Keratinocyte (primary cell): Measurements from ENCODE around the gene TMEM144. TPM values are rescaled to one million over a fixed set of nuclear protein-coding genes. Genes with fewer than 3 reads are reported as not detected.

Experiments used
- DNase-seq: peaks from one replicate; pipeline ENCODE4 v3.0.0-alpha.2; 2011; ENCODE audit warnings: low read depth, missing footprints, low spot score
- FAIRE-seq: peaks from 2 replicates; lab custom pipeline; 2011; peaks lifted over from hg19 to GRCh38; lab: Jason Lieb, UNC
- H2AFZ ChIP-seq: 2 replicates; pipeline ENCODE4 v1.6.0; 2012; ENCODE audit warnings: low read length, control low read depth, inconsistent platforms; ENCODE audit not compliant: control insufficient read depth
- H3K27ac ChIP-seq: 2 replicates; pipeline ENCODE4 v1.5.1; 2011; ENCODE audit warnings: low read length; ENCODE audit not compliant: control insufficient read depth, insufficient read depth
- H3K27me3 ChIP-seq: 3 replicates; pipeline ENCODE4 v1.6.0; 2011; ENCODE audit warnings: low read length; ENCODE audit not compliant: control insufficient read depth, insufficient read depth; ENCODE audit errors: extremely low read depth
- H3K36me3 ChIP-seq, 2 experiments: 2 replicates in 1 of 2; 3 replicates in 1 of 2; pipeline ENCODE4 v1.5.1; 2011; ENCODE audit warnings: low read length in 2 of 2, mild to moderate bottlenecking in 1 of 2; ENCODE audit not compliant: control insufficient read depth in 2 of 2, insufficient read depth in 2 of 2; ENCODE audit errors: extremely low read depth in 1 of 2
- H3K4me1 ChIP-seq: 3 replicates; pipeline ENCODE4 v1.5.1; 2011; ENCODE audit warnings: low read length; ENCODE audit not compliant: control insufficient read depth, insufficient read depth; ENCODE audit errors: extremely low read depth
- H3K4me2 ChIP-seq: 3 replicates; pipeline ENCODE4 v1.6.0; 2011; ENCODE audit warnings: low read depth, low read length; ENCODE audit not compliant: control insufficient read depth, insufficient read depth; ENCODE audit errors: extremely low read depth
- H3K4me3 ChIP-seq, 3 experiments: fragments of 200-600 bp in 1 of 3; sonication (generic) in 1 of 3; 2 replicates in 2 of 3; 3 replicates in 1 of 3; pipeline ENCODE4 v1.5.1; 2011 to 2016; ENCODE audit warnings: low read length in 3 of 3, mild to moderate bottlenecking in 3 of 3, control low read depth in 2 of 3, inconsistent platforms in 1 of 3, low read depth in 1 of 3, mixed read lengths in 1 of 3, mixed run types in 1 of 3, moderate library complexity in 1 of 3; ENCODE audit not compliant: control insufficient read depth in 2 of 3, insufficient read depth in 2 of 3; ENCODE audit errors: extremely low read depth in 1 of 3
- H3K79me2 ChIP-seq: 2 replicates; pipeline ENCODE4 v1.6.0; 2012; ENCODE audit warnings: low read length; ENCODE audit not compliant: control insufficient read depth, insufficient read depth
- H3K9ac ChIP-seq: 3 replicates; pipeline ENCODE4 v1.6.0; 2011; ENCODE audit warnings: low read length; ENCODE audit not compliant: control insufficient read depth, insufficient read depth; ENCODE audit errors: extremely low read depth
- H3K9me1 ChIP-seq: 3 replicates; pipeline ENCODE4 v1.6.0; 2011; ENCODE audit warnings: low read length; ENCODE audit not compliant: control insufficient read depth, insufficient read depth; ENCODE audit errors: extremely low read depth
- H3K9me3 ChIP-seq: 2 replicates; pipeline ENCODE4 v1.5.1; 2012; ENCODE audit warnings: low read depth, low read length; ENCODE audit not compliant: control insufficient read depth
- H4K20me1 ChIP-seq: 3 replicates; pipeline ENCODE4 v1.6.0; 2011; ENCODE audit warnings: low read length; ENCODE audit not compliant: control insufficient read depth, insufficient read depth; ENCODE audit errors: extremely low read depth
- CTCF ChIP-seq, 3 experiments: IDR thresholded peaks in 1 of 3; conservative IDR thresholded peaks in 1 of 3; optimal IDR thresholded peaks in 1 of 3; 2 replicates in 2 of 3; 3 replicates in 1 of 3; pipeline versions ENCODE3 to v1.5.1; 2011; ENCODE audit warnings: low read length in 3 of 3, mild to moderate bottlenecking in 3 of 3, moderate library complexity in 2 of 3, control low read depth in 1 of 3, inconsistent platforms in 1 of 3; ENCODE audit not compliant: insufficient read depth in 2 of 3; ENCODE audit errors: extremely low read depth in 1 of 3
- EZH2 ChIP-seq: IDR thresholded peaks from one replicate; pipeline ENCODE4 v1.6.1; 2012; ENCODE audit warnings: inconsistent platforms, mild to moderate bottlenecking, low read length, moderate library complexity
- dilution Hi-C: fragments of 300-500 bp; cut with MboI; formaldehyde crosslinking; loops from one replicate; pipeline ENCODE4 v1.7.0; 2020; ENCODE audit warnings: low sequenced_read_pairs; ENCODE audit not compliant: extremely low pct_ligation_motif_present
- polyA plus RNA-seq, 5 experiments: library from polyadenylated mRNA; depleted of rRNA in 3 of 5; stranded (reverse) in 3 of 5; stranded (forward) in 1 of 5; unstranded in 1 of 5; fragments of >200 nt; gene quantifications; 1 replicate in 1 of 5; 2 replicates in 3 of 5; 3 replicates in 1 of 5; pipeline versions ENCODE4 v1.2.1 to v1.2.3, GENCODE V29; 2011 to 2012; ENCODE audit warnings: missing spikeins in 2 of 5, low read depth in 1 of 5, low replicate concordance in 1 of 5

TMEM144 gene
- polyA plus RNA-seq, 1 donor (not counting 4 experiments of a cell fraction or from before 2014, with no cell fraction given), result 3.3 TPM

DNA sequence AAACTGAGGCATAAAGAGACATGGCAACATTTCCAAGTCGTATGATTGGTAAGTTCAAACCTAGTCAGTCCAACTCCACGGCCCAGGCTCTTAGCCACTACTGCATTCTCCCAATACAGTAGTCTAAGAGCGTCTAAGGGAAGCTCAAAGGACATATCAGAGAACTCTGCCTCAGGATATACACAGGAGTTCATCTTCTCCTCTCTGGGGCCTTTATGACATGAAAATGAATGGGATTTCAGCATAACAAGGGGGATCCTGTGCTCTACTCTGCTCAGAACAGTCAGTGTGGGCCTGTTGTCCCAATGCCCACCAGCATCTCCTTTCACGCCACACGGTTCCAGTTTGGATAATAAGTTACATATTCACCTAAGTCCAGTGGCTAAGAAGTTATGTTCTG, 41.7 kb upstream of the TMEM144 start:
- H3K4me1 ChIP-seq, result peaks cover 17% of the 10 kb centered on the region
- no peak overlapping the region for H3K4me3 ChIP-seq
- H2AFZ ChIP-seq, result no peak overlapping the region
- no peak for FAIRE-seq
- no peak overlapping the region for H3K4me2 ChIP-seq
- H3K27ac ChIP-seq, result no peak overlapping the region
- no peak for TF ChIP-seq CTCF (optimal IDR thresholded peaks at IDR 0.05 in 1 of 3, IDR thresholded peaks at IDR 0.05 in 1 of 3, conservative IDR thresholded peaks at IDR 0.05 in 1 of 3; ENCODE audit: extremely low read depth in 1 of 3, insufficient read depth in 2 of 3, low read length in 3 of 3)
- TF ChIP-seq EZH2, result no peak
- no peaks in the 10 kb centered on the region for H3K9me1 ChIP-seq
- no peaks in the 10 kb centered on the region for H3K36me3 ChIP-seq
- no peaks in the 10 kb centered on the region for H3K79me2 ChIP-seq
- H3K27me3 ChIP-seq, result no peaks in the 10 kb centered on the region
- DNase-seq, result no peak
- dilution Hi-C loops, result no loop called here
- H3K9ac ChIP-seq, result no peak overlapping the region
- H4K20me1 ChIP-seq, result no peaks in the 10 kb centered on the region
- H3K9me3 ChIP-seq, result no peaks in the 10 kb centered on the region

GRCh38 chr4:158169506-158169905, 40.8 kb upstream of the TMEM144 start:
- Histone ChIP-seq H3K4me3 (no peak overlapping the region), H4K20me1 (no peaks in the 10 kb centered on the region), H3K27ac (no peak overlapping the region), H3K4me2 (no peak overlapping the region), H3K4me1 (peaks cover 17% of the 10 kb centered on the region), H3K9me3 (no peaks in the 10 kb centered on the region), H3K9me1 (no peaks in the 10 kb centered on the region), H3K36me3 (no peaks in the 10 kb centered on the region), H3K79me2 (no peaks in the 10 kb centered on the region), H2AFZ (no peak overlapping the region), H3K27me3 (no peaks in the 10 kb centered on the region), H3K9ac (no peak overlapping the region)
- dilution Hi-C loops, result no loop called here
- no peak for TF ChIP-seq CTCF (optimal IDR thresholded peaks at IDR 0.05 in 1 of 3, IDR thresholded peaks at IDR 0.05 in 1 of 3, conservative IDR thresholded peaks at IDR 0.05 in 1 of 3; ENCODE audit: extremely low read depth in 1 of 3, insufficient read depth in 2 of 3, low read length in 3 of 3)
- no peak for TF ChIP-seq EZH2
- FAIRE-seq, result no peak
- DNase-seq, result no peak
